ENCODE data around the gene JAM3.

JAM3 gene

DNA sequence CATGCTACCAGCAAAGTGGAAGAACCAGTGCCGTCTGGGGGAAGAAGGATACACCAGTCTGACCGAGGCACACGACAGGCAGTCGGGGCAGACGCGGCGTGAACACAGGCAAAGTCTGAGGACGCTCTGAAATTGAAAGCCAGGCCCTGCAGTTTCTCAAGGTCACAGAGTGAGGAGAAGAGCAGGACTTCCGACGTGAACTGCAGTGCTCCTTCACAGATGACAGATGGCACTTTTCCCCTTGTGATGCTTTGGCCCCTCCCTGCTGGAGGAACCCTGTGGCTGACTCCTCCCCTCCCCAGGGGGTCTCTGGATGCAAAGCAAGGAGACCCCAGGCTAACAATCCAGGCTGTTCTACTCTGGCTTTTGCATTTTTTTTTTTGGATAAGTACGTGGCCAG lies 19.6 kb upstream of the JAM3 start:
- Histone ChIP-seq H3K4me1 (ENCODE audit: insufficient read depth, low read length) (0 out of 2 replicates have a peak, but pooled peaks cover 7% of the 10 kb centered on the region), H3K27ac (ENCODE audit: low read depth, low read length) (no peak overlapping the region), H3K36me3 (ENCODE audit: insufficient read depth, low read length) (no peaks in the 10 kb centered on the region), H3K9ac (ENCODE audit: low read depth, low read length) (no peak overlapping the region), H3K27me3 (ENCODE audit: insufficient read depth, low read length) (peaks cover 5% of the 10 kb centered on the region; the same call in 1 of the 2 replicates), H3K9me3 (ENCODE audit: insufficient read depth, low read depth, low read length) (no peaks in the 10 kb centered on the region), H3K4me3 (ENCODE audit: low read length) (no peak overlapping the region)
- WGBS: 42% methylated on average over 11 of the region's 11 CpGs

DNA sequence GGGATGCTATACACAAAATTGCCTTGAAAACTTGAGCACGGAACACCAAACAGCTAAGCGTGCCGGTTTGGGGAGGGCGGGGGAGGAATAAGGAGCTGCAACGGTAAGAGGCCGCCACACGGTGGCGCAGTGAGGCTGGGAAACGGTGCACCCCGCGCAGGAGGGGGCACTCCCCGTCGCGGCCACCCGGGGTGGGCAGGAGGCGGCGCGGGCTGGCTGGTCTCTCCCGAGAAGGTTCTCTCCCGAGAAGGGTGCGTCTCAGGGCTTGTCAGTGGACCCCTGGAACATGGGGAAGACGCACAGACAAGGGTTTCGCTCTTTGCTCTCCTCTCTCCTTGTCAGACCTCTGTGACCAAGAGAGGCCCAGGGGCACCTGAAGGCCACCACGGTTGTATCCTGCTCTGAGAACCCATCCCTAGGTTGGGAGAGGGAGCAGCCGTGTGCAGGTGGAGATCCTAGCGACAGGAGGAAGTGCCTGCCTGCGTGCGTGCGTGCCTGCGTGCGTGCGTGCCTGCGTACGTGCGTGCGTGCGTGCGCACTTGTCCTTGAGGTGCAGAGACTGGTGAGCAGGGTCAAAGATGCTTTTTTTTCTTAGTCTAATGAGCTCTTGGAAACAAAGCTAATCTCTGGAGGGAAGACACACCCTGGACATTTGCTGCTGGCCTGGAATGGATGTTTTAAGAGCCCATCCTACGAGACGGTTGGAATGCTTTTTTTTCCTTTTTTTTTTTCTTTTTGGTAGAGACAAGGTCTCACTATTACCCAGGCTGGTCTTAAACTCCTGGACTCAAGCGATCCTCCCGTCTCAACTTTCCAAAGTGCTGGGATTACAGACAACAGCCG lies 18.1 kb upstream of the JAM3 start:
- peak overlapping the region; percentile 25; the same call in 1 of the 2 replicates for H3K4me3 ChIP-seq (ENCODE audit: low read length)

DNA sequence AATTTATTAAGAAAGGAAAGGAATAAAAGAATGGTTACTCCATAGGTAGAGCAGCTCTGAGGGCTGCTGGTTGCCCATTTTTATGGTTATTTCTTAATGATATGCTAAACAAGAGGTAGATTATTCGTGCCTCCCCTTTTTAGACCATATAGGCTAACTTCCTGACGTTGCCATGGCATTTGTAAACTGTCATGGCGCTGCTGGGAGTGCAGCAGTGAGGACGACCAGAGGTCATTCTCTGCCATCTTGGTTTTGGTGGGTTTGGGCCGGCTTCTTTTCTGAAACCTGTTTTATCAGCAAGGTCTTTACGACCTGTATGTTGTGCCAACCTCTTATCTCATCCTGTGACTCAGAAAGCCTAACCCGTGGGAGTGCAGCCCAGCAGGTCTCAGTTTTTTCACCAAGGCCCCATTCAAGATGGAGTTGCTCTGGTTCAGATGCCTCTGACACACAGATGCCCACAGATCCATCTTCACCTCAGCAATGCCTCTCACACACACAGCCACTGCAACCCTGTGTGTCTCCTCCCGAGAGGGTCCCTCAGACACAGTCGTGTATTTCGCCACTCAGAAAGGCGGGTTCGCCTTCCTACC lies 16.4 kb upstream of the JAM3 start:
- H3K9me3 ChIP-seq (ENCODE audit: insufficient read depth, low read depth, low read length): no peaks in the 10 kb centered on the region
- WGBS: 81% methylated on average over 12 of the region's 12 CpGs
- peaks cover 5% of the 10 kb centered on the region; the same call in 1 of the 2 replicates for H3K27me3 ChIP-seq (ENCODE audit: insufficient read depth, low read length)
- no peak overlapping the region for H3K9ac ChIP-seq (ENCODE audit: low read depth, low read length)
- H3K4me3 ChIP-seq (ENCODE audit: low read length): no peak overlapping the region
- no peaks in the 10 kb centered on the region for H3K36me3 ChIP-seq (ENCODE audit: insufficient read depth, low read length)
- 0 out of 2 replicates have a peak, but pooled peaks cover 4% of the 10 kb centered on the region for H3K4me1 ChIP-seq (ENCODE audit: insufficient read depth, low read length)
- H3K27ac ChIP-seq (ENCODE audit: low read depth, low read length): no peak overlapping the region

More for the DNA sequence above, 18.1 kb upstream of the JAM3 start:
- Histone ChIP-seq H3K27ac (ENCODE audit: low read depth, low read length) (no peak overlapping the region), H3K4me1 (ENCODE audit: insufficient read depth, low read length) (0 out of 2 replicates have a peak, but pooled peaks cover 7% of the 10 kb centered on the region), H3K9me3 (ENCODE audit: insufficient read depth, low read depth, low read length) (no peaks in the 10 kb centered on the region), H3K9ac (ENCODE audit: low read depth, low read length) (no peak overlapping the region), H3K27me3 (ENCODE audit: insufficient read depth, low read length) (peaks cover 5% of the 10 kb centered on the region; the same call in 1 of the 2 replicates), H3K36me3 (ENCODE audit: insufficient read depth, low read length) (no peaks in the 10 kb centered on the region)
- 43% methylated on average over 43 of the region's 43 CpGs for WGBS

DNA sequence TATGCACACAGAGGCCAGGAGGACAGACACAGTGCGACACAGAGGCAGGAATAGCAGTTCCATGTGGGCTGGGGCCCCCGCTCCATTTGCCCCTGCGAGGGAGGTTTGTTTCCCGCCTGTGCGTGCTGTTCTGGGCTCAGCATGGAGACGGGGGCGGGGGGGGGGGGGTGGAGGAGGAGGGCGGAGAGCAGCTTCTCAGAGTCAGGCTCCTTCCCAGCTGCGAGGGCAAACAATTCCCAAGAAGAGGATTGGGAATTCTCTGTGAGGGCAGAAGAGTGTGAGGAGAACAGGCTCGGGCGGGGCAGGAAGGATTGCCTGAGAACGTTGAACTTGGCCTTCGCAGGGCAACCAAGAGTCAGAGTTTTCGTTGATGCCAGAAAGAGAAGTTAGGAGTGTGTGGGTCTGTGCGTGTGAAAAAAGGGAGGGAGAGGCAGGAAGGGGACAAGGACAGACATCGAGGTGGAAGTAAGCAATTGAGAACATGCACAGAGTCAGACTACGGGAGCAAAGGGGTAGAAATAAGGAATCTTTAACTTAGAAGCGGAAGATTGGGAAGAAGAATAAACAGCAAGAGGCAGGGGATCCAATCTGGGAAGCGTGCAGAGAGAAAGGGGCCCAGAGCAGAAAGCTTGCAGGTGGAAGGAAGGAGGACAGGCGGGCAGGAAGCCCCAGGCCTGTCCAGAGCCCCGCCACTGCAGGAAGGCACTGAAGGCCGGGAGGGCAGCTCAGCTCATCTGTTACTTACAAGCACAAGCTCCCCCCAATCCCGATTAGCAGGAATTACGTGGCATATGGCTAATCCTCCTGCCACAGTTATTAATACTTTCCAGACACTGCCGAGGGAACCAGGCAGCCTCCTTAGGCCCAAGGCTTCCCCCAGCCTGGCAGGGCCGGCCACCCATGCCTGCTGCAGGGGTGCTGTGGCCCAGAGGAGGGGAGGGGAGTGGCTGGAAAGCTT lies 15.6 kb upstream of the JAM3 start:
- H3K9ac ChIP-seq (ENCODE audit: low read depth, low read length): no peak overlapping the region
- H3K4me1 ChIP-seq (ENCODE audit: insufficient read depth, low read length): 0 out of 2 replicates have a peak, but pooled peaks cover 4% of the 10 kb centered on the region
- H3K27me3 ChIP-seq (ENCODE audit: insufficient read depth, low read length): peaks cover 5% of the 10 kb centered on the region; the same call in 1 of the 2 replicates
- no peak overlapping the region for H3K27ac ChIP-seq (ENCODE audit: low read depth, low read length)
- H3K4me3 ChIP-seq (ENCODE audit: low read length): no peak overlapping the region
- H3K36me3 ChIP-seq (ENCODE audit: insufficient read depth, low read length): no peaks in the 10 kb centered on the region
- no peaks in the 10 kb centered on the region for H3K9me3 ChIP-seq (ENCODE audit: insufficient read depth, low read depth, low read length)
- WGBS: 57% methylated on average over 26 of the region's 26 CpGs

DNA sequence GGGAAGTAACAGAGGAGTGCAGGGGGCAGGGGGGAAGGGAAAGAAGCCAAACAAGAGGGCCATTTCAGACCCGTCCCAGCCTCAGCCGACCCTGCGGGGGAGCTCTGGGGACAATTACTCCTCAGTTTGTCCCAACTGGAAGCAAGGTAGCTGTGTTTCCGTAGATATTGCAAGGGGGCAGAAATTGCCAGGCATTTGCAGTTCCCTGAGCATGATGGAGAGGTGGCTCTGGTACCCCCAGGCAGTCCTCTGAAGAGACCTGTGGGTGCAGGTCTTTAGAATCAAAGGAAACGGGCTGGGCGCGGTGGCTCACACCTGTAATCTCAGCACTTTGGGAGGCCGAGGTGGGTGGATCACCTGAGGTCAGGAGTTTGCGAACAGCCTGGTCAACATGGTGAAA lies 13.8 kb upstream of the JAM3 start:
- Histone ChIP-seq H3K27ac (ENCODE audit: low read depth, low read length) (no peak overlapping the region), H3K4me3 (ENCODE audit: low read length) (no peak overlapping the region), H3K27me3 (ENCODE audit: insufficient read depth, low read length) (peaks cover 3% of the 10 kb centered on the region; the same call in 1 of the 2 replicates), H3K9me3 (ENCODE audit: insufficient read depth, low read depth, low read length) (no peaks in the 10 kb centered on the region), H3K36me3 (ENCODE audit: insufficient read depth, low read length) (no peaks in the 10 kb centered on the region), H3K9ac (ENCODE audit: low read depth, low read length) (no peak overlapping the region), H3K4me1 (ENCODE audit: insufficient read depth, low read length) (0 out of 2 replicates have a peak, but pooled peaks cover 4% of the 10 kb centered on the region)
- 84% methylated on average over 9 of the region's 9 CpGs for WGBS

DNA sequence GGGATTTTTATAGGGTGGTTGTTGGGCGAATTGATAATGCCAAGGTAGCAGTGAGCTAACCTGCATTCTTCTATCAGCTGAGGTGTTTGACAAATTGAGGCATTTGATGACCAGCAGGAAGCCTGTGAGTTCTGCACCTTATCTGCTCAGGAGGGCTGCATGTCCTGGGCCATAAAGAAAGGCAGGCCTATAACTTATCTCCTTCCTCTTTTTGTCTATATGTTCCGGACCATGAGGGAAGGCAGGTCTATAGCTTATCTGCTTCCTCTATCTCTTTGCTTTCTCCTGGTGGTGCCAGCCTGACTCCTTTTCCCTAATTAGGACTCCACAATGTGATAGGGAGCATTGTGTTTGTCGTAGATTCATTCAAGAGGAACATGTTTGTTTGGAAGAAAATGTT lies 8.6 kb upstream of the JAM3 start:
- no peak overlapping the region for H3K4me3 ChIP-seq (ENCODE audit: low read length)
- no peaks in the 10 kb centered on the region for H3K27me3 ChIP-seq (ENCODE audit: insufficient read depth, low read length)
- H3K9ac ChIP-seq (ENCODE audit: low read depth, low read length): no peak overlapping the region
- no peaks in the 10 kb centered on the region for H3K9me3 ChIP-seq (ENCODE audit: insufficient read depth, low read depth, low read length)
- H3K4me1 ChIP-seq (ENCODE audit: insufficient read depth, low read length): no peaks in the 10 kb centered on the region
- 82% methylated on average over 3 of the region's 3 CpGs for WGBS
- no peak overlapping the region for H3K27ac ChIP-seq (ENCODE audit: low read depth, low read length)
- H3K36me3 ChIP-seq (ENCODE audit: insufficient read depth, low read length): no peaks in the 10 kb centered on the region

DNA sequence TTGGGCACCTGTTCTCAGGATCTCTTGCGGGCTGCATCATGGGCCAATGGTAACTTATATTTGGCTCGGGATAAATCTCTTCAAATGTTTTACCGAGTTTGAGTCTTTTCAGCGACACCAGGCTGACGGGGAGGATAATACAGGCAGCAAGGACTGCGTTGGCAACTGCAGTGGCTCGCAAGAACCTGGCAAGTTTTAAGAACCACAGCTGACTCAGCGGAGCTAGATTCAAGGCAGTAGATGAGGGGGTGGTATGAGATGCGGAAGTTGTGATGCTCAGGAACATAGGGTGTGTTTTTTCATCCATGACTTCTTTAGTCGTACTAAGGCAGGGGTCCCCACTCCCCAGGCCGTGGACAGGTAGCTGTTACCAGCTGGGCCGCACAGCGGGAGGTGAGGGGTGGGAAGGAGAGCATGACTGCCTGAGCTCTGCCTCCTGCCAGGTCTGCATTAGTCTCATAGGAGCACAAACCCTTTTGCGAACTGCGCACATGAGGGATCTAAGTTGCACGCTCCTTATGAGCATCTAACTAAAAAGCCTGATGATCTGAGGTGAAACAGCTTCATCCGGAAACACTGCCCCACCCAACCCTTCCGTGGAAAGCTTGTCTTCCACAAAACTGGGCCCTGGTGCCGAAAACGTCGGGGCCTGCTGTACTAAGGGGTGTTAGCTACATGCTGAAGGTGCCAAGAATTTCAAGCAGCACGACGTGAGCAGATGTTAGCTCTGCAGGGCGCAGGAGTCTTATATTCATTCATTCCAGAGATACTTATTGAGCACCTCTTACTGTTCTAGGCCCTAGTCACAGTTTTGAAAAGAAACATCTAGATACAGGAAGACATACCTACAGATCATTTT lies 6.4 kb upstream of the JAM3 start:
- Histone ChIP-seq H3K4me1 (ENCODE audit: insufficient read depth, low read length) (peaks cover 5% of the 10 kb centered on the region; the same call in 1 of the 2 replicates), H3K27me3 (ENCODE audit: insufficient read depth, low read length) (peaks cover 4% of the 10 kb centered on the region; the same call in 1 of the 2 replicates), H3K4me3 (ENCODE audit: low read length) (no peak overlapping the region), H3K9me3 (ENCODE audit: insufficient read depth, low read depth, low read length) (no peaks in the 10 kb centered on the region), H3K9ac (ENCODE audit: low read depth, low read length) (no peak overlapping the region), H3K36me3 (ENCODE audit: insufficient read depth, low read length) (no peaks in the 10 kb centered on the region), H3K27ac (ENCODE audit: low read depth, low read length) (no peak overlapping the region)
- 90% methylated on average over 24 of the region's 24 CpGs for WGBS

DNA sequence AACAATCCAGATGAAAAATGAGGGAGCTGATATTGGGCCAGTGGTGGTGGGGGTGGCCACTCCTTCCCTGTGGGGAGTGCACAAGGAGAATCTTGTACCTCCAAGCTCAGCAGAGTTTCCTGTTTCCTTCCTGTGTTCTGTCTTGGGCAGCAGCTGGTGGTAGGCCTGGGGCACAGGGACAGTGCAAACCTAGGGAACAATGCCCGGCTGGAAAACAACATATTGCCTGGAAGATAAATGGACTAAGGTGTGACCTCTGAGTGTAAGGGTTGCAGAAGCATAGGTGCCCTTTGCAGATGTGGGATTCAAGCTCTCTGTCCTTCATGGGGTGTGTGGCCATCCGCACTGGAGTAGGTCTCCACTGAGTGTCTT lies 5.8 kb upstream of the JAM3 start:
- Histone ChIP-seq H3K27ac (ENCODE audit: low read depth, low read length) (no peak overlapping the region), H3K4me3 (ENCODE audit: low read length) (no peak overlapping the region), H3K4me1 (ENCODE audit: insufficient read depth, low read length) (peaks cover 5% of the 10 kb centered on the region; the same call in 1 of the 2 replicates), H3K9ac (ENCODE audit: low read depth, low read length) (no peak overlapping the region), H3K9me3 (ENCODE audit: insufficient read depth, low read depth, low read length) (no peaks in the 10 kb centered on the region), H3K27me3 (ENCODE audit: insufficient read depth, low read length) (peaks cover 6% of the 10 kb centered on the region; the same call in 1 of the 2 replicates), H3K36me3 (ENCODE audit: insufficient read depth, low read length) (no peaks in the 10 kb centered on the region)
- 92% methylated on average over 2 of the region's 2 CpGs for WGBS

DNA sequence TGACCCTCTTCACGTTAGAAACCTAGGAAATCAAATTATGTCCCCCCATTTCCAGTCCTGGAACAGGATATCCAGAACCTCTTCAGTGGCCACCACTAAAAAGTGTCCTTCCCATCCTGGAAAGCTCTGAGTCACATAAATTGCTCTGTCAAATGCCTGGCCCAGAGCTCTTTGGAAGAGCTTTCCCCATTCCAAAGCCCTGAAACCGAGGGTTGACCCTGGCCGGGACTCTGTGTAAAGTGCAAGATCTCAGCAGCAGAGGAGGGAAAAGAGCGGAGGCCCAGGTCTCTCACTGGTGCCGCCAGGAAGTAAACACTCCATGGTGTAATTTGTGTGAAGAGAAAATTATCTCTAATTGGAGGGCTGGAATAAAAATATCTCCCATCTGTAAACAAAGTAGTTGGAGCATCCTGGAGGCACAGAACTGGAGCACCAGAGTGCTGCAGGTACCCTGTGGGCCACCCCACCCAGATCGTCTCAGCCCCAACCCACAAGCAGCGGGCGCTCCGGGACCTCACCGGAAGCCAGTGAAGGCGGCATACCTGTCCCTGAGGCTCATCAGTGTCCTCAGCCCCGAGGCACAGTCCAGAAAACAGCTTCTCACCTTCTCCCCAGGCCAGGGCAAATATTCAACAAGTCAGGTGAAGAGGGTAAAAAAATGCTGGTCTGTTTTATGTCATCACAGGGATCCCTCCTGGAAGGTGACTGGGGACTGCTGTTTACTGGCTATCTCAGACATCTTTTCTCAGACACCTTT lies 4.7 kb upstream of the JAM3 start:
- Histone ChIP-seq H3K4me3 (ENCODE audit: low read length) (no peak overlapping the region), H3K36me3 (ENCODE audit: insufficient read depth, low read length) (no peaks in the 10 kb centered on the region), H3K4me1 (ENCODE audit: insufficient read depth, low read length) (peaks cover 5% of the 10 kb centered on the region; the same call in 1 of the 2 replicates), H3K27ac (ENCODE audit: low read depth, low read length) (no peak overlapping the region), H3K27me3 (ENCODE audit: insufficient read depth, low read length) (peaks cover 9% of the 10 kb centered on the region; the same call in 1 of the 2 replicates), H3K9ac (ENCODE audit: low read depth, low read length) (no peak overlapping the region), H3K9me3 (ENCODE audit: insufficient read depth, low read depth, low read length) (no peaks in the 10 kb centered on the region)
- 88% methylated on average over 12 of the region's 12 CpGs for WGBS

Measured in HUES64 (cell line).